Stimulated activated CD4-positive, alpha-beta T cell treated with anti-CD3 and anti-CD28 coated beads, Interleukin-2, amount 100 ng/mL, for 48 hours (primary cell): ENCODE results near the gene C2orf68.
"Not testable (repeated sequence)": the region's sequence is repeated elsewhere in the genome, so short reads cannot be mapped to it uniquely, and the experiment has no call there.

ENCODE experiments used
- DNase-seq, 2 donors: peaks; one replicate each; pipeline ENCODE4 v3.0.0-alpha.2; 2020

The C2orf68 gene

DNA sequence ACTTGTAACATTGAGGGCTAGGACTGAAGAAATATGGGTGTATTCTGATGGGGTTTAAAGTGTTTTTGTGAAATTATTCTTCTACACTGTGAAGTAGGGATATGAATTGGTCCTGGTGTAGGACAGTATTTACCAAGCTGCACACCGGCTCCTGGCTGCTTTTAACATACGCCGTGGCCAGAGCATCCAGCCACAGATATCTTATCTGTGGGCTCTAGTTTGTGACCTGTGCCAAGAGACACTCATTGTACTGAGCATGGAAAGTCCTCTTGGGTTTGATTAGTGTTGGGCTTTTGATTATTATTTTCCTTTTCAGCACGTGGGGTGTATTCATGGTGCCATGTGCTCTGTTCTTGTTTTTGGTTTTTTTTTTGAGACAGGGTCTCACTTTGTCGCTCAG, 12.1 kb upstream of the C2orf68 start:
- DNase-seq, result no peak

DNA sequence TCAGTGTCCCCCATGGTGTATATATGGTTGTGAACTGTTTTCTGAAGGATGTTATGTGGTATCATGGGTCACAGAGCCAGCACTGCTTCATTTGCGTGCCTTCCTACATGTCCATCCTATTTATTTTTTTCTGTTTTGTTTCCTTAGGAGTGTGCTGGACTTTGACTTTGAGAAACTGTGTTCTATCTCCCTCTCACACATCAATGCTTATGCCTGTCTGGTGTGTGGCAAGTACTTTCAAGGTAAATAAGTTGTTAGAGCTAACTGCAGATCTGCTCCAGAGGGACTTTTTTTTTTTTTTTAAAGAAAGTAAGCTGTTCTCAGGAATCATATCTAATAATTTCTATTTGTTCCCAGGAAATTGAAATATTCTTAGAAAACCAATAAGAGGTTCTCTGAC, 9.5 kb upstream of the C2orf68 start:
- no peak for DNase-seq

- no peak for DNase-seq
These were observed 7.8 kb upstream of the C2orf68 start for GRCh38 chr2:85619617-85620016.

DNA sequence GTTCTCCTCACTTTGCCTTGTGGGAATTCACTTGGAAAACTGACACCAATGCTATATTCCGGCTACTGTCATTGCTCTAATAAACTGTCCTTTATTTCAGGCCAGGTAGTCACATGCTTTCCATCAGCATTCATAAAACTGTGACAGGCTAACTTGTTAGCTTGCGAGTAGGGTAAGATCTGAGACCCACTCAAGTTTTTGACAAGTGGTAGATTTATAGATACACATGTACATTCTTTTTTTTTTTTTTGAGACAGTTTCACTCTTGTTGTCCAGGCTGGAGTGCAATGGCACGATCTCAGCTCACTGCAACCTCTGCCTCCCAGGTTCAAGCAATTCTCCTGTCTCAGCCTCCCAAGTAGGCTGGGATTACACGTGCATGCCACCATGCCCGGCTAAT, 5.9 kb upstream of the C2orf68 start:
- DNase-seq, result not testable (repeated sequence)

DNA sequence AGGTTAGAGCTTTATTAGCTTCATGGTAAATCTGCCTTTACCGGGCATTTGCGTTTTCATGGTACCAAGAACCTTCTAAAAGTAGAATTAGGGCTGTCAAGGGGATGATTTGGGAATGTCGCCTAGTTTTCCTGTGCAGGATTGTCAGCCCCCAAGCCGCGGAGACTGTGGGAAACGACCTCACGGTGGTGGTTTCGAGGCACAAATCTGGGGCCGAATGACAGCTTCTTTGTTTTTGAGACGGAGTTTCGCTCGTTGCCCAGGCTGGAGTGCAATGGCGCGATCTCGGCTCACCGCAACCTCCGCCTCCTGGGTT, 3.5 kb upstream of the C2orf68 start:
- no peak for DNase-seq

DNA sequence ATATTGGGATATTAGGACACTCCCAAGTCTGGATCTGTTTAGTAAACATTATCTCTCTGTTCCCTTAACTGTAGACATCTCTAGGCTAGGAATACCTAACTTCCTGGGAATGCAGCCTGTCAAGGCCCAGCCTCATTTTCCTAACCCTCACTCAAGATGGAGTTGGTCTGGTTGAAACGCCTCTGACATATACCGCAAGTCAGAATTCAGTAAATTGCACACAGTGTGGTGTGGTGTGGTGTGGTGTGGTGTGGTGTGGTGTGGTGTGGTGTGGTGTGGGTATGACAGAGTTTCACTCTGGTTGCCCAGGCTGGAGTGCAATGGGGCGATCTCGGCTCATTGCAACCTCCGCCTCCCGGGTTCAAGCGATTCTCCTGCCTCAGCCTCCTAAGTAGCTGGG, 2.9 kb upstream of the C2orf68 start:
- not testable (repeated sequence) for DNase-seq

- no peak for DNase-seq
These were observed 2.0 kb upstream of the C2orf68 start for GRCh38 chr2:85613717-85614515.

GRCh38 chr2:85611217-85611704, 605 bp downstream of the C2orf68 start:
- no peak for DNase-seq

GRCh38 chr2:85607268-85608215, 4.3 kb downstream of the C2orf68 start:
- DNase-seq, result no peak

GRCh38 chr2:85606116-85606455, 5.8 kb downstream of the C2orf68 start:
- DNase-seq, result no peak

- no peak for DNase-seq
These were observed 6.3 kb downstream of the C2orf68 start for GRCh38 chr2:85605406-85606115.

GRCh38 chr2:85604568-85605339, 7.1 kb downstream of the C2orf68 start:
- DNase-seq, result no peak

DNA sequence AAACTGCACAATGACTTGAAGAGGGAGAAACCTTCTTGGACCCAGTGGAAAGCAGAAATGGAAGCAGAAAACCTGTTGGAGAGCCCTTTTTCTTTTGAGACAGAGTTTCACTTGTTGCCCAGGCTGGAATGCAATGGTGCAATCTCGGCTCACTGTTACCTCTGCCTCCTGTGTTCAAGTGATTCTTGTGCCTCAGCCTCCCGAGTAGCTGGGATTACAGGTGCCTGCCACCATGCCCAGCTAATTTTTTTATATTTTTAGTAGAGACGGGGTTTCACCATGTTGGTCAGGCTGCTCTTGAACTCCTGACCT, 7.8 kb downstream of the C2orf68 start:
- DNase-seq, result not testable (repeated sequence)

DNA sequence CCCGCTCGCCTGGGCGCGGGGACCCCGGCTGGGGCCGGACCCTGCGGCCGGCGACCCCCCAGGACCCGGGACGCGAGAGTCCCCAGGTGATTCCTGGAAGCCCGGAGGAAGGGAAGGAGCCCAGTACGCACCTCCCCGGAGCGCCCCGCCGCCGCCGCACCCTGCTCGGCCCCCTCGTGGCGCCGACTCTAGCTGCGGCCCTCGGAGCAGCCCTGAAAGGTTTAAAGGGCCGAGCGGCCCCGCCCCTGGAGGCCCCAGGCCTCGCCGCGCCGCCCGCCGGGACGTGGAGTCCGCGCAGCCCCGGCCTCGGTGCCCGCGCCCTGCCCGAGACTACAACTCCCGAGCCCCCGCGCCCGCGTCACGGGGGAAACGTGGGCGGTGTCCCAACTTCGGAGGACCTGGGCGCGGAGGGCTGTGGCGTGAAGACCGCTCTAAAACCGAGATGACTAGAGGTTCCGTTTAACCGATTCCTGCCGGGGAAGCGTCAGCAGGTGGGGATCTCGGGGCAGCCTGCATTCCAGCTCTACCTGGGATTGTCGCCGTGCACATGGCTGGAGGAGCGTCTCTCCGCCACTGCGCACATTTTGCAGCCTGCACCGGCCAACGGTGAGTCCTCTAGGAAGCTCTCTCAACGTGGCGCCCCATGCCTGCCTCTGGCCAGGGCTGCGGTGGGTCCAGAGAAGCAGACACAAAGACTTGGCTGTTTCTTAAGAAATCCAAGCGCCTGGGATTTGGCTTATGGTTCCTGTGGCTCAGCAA, 9.2 kb downstream of the C2orf68 start, which contains the start of gene TMEM150A:
Gene TMEM150A, minus strand, starts transcription at position 223 of the 759 bp plus-strand sequence. CDS start 750 bp downstream, outside the sequence.
- peak; percentile 81 to 84 for DNase-seq

DNA sequence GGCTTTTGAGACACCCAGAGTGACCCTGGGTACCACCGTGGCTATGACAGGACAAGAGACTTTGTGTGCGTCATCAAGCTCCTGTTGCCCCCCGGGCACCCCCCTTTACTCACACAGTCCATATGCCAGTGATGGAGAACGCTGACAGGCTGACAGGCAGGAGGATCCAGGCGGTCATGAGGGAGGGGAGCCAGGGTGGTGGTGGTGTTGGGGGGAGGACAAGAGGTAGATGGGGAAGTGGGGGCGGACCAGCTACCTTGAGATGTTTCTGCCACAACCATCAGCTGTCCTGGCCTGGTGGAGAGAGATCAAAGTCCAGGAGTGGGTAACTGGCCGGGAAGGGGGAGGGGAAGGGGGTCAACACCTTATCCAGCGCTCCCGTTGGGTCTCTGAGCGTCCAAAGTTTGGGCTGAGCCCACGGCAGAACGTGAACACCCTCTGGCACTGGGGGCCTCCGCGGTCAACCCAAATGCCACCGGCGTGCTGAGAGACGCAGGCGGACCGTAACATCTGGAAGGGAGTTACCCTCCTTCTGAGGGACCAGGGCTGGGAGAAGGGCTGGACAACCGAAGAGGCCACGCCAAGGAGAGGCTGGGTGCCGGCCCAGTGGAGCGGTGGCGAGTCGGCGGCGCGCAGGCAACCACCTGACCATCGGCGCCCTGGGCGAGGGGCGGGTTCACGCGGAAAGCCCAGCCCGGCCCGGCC, 9.9 kb downstream of the C2orf68 start:
- DNase-seq, result no peak

DNA sequence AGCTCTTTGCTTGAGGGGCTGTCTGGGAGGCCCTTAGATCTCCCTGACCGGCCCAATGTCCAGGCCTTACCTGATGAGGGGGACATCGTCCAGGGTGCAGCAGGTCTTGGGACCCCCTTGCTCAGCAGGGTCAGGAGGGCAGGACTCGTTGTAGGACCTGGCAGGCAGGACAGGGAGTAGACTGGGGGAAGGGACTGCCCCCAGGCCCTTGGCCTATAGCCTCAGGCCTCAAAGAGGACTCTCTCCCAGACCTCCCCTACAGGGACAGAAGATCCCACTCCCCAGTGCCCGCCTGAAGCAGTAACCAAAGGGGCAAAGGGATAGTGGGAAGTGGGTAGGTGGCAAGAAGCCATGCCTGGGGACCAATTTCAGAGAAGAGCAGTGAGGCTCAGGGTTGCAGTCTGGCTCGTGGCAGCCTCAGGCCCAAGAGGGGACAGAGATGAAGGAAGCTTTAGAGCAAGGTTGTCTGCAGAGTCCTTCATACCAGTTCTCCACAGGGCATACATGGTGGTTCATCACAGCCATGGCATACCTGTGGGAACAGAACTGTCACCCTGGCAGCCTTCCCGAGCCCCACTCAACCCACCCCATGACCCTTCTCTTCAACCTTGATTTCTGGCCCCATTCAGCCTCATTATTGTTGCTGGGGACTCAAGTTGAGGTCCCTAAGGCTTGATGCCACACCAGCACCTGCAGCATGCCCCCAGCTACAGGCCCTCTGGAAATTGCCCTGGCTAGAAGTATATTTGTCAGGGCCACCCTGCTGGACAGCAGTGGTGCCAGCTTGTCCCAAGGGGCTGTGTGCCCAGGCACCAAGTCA, 10.7 kb downstream of the C2orf68 start:
- no peak for DNase-seq

GRCh38 chr2:85600235-85600575, 11.7 kb downstream of the C2orf68 start:
- DNase-seq, result no peak

DNA sequence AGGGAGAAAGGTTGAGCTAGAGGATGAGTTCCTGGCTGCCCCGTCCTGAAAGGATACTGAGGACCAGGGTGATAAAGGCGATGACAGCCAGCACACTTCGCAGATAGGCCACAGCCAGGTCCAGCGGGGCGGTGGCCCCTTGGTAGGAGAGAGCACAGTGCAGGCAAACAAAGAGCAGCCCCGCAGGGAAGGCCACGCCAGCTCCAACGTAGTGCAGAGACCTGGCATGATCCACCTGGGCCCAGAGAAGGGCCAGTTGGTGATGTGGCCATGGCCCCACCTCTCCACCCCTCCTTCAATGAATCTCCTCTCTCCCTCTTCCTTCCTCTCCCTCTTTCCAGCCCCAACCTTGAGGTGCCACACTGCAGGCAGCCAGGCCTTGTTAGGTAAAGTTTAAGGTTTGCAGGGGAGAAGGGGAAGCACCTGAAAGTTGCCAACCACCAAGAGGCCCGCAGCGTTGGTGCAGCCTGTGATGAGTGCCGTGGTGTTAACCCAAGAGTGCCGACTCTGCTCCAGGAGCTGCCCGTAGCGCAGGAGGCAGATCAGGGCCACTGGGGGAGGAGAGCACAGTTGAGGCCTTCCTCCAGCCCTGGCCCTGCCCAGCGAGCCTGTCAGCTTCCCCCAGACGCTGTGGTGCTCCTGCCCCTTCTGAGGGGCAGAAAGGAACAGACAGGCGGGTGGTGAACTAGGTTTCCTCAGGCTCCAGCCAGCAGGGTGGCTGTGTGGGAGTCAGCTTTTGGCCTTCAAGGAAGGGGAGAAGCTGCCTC, 12.2 kb downstream of the C2orf68 start:
- DNase-seq, result no peak

GRCh38 chr2:85598594-85599340, 13.1 kb downstream of the C2orf68 start:
- no peak for DNase-seq
